Thymus (tissue), 11 donors: ENCODE results near the gene KRTAP10-9. TPM values are rescaled to one million over a fixed set of nuclear protein-coding genes. Genes with fewer than 3 reads are reported as not detected.
"Not testable (repeated sequence)": the region's sequence is repeated elsewhere in the genome, so short reads cannot be mapped to it uniquely, and the experiment has no call there.

ENCODE experiments used
- DNase-seq, 9 donors: peaks; one replicate each; pipeline ENCODE4 v3.0.0-alpha.2; 2013; ENCODE audit warnings: low spot score in 9 of 9, low read depth in 6 of 9, missing footprints in 1 of 9
- H3K27ac ChIP-seq, 2 donors: one replicate each; pipeline ENCODE4 v1.5.1; 2013; ENCODE audit warnings: control low read depth in 1 of 2, low read depth in 1 of 2, low read length in 1 of 2, mild to moderate bottlenecking in 1 of 2, moderate library complexity in 1 of 2
- H3K27me3 ChIP-seq, 2 donors: one replicate each; pipeline ENCODE4 v1.5.1; 2013; ENCODE audit warnings: low read length in 1 of 2; ENCODE audit not compliant: control insufficient read depth in 2 of 2, insufficient read depth in 1 of 2
- H3K36me3 ChIP-seq, 2 donors: one replicate each; pipeline ENCODE4 v1.5.1; 2013; ENCODE audit warnings: low read length in 1 of 2, mild to moderate bottlenecking in 1 of 2, moderate library complexity in 1 of 2; ENCODE audit not compliant: control insufficient read depth in 2 of 2, insufficient read depth in 2 of 2
- H3K4me1 ChIP-seq, 2 donors: one replicate each; pipeline ENCODE4 v1.5.1; 2013; ENCODE audit warnings: low read length in 2 of 2; ENCODE audit not compliant: control insufficient read depth in 2 of 2, insufficient read depth in 2 of 2
- H3K4me3 ChIP-seq, 2 donors: one replicate each; pipeline ENCODE4 v1.5.1; 2013; ENCODE audit warnings: low read length in 2 of 2, control low read depth in 1 of 2, mild to moderate bottlenecking in 1 of 2
- H3K9me3 ChIP-seq, 2 donors: one replicate each; pipeline ENCODE4 v1.5.1; 2013; ENCODE audit warnings: low read length in 1 of 2, mild to moderate bottlenecking in 1 of 2; ENCODE audit not compliant: control insufficient read depth in 2 of 2, insufficient read depth in 1 of 2
- WGBS: extraction: QIAGEN DNeasy Blood & Tissue Kit; methylation state at CpG from one replicate; pipeline ENCODE4 v1.1.7; 2013; 5-methylcytosine and 5-hydroxymethylcytosine counted together
- polyA plus RNA-seq: library from polyadenylated mRNA; stranded (reverse); fragments of 200-250 nt; gene quantifications from one replicate; pipeline ENCODE4 v1.2.3, GENCODE V29; 2013
- total RNA-seq: library from RNA; stranded (reverse); fragments of 120-200 nt; gene quantifications from one replicate; pipeline ENCODE4 v1.2.4, GENCODE V29; 2013
- donor health status: healthy.

Gene KRTAP10-9
- total and polyA plus RNA-seq, 2 donors, result not detected

GRCh38 chr21:44640761-44641160, 13.9 kb downstream of the KRTAP10-9 start:
- Histone ChIP-seq H3K9me3 (peaks cover 0 to 25% of the 10 kb centered on the region in 2 donors), H3K4me3 (no peak overlapping the region), H3K27ac (no peak overlapping the region), H3K27me3 (no peaks in the 10 kb centered on the region), H3K36me3 (no peaks in the 10 kb centered on the region), H3K4me1 (no peaks in the 10 kb centered on the region)
- DNase-seq, result no peak
- 96% methylated on average over 5 of the region's 5 CpGs for WGBS

- H3K4me3 ChIP-seq, result no peak overlapping the region
- H3K9me3 ChIP-seq, result peaks cover 0 to 25% of the 10 kb centered on the region in 2 donors
- WGBS, result 82% methylated on average over 14 of the region's 14 CpGs
- DNase-seq, result no peak
- H3K36me3 ChIP-seq, result no peaks in the 10 kb centered on the region
- no peak overlapping the region for H3K27ac ChIP-seq
- H3K27me3 ChIP-seq, result no peaks in the 10 kb centered on the region
- no peaks in the 10 kb centered on the region for H3K4me1 ChIP-seq
Observed at GRCh38 chr21:44643741-44644310, 16.9 kb downstream of the KRTAP10-9 start.

GRCh38 chr21:44644878-44645277, 18.0 kb downstream of the KRTAP10-9 start:
- H3K4me3 ChIP-seq, result no peak overlapping the region
- no peaks in the 10 kb centered on the region for H3K4me1 ChIP-seq
- H3K27ac ChIP-seq, result no peak overlapping the region
- H3K9me3 ChIP-seq, result peaks cover 0 to 20% of the 10 kb centered on the region in 2 donors
- no peaks in the 10 kb centered on the region for H3K36me3 ChIP-seq
- WGBS, result 49% methylated on average over 2 of the region's 2 CpGs
- no peak for DNase-seq
- no peaks in the 10 kb centered on the region for H3K27me3 ChIP-seq

- not testable (repeated sequence) for H3K27ac ChIP-seq, H3K27me3 ChIP-seq, H3K36me3 ChIP-seq, H3K4me3 ChIP-seq, DNase-seq, H3K4me1 ChIP-seq
- WGBS, result 81% methylated on average over 21 of the region's 21 CpGs
- H3K9me3 ChIP-seq, result peaks cover 0 to 10% of the 10 kb centered on the region in 2 donors
Observed at GRCh38 chr21:44646366-44647221, 19.7 kb downstream of the KRTAP10-9 start, which contains the start of gene KRTAP10-11. TSS of gene KRTAP10-11 (plus strand) at chr21:44646414. CDS start at chr21:44646459, 45 bp downstream.

GRCh38 chr21:44647222-44647552, 20.3 kb downstream of the KRTAP10-9 start:
- WGBS, result 75% methylated on average over 8 of the region's 8 CpGs
- Histone ChIP-seq H3K36me3 (no peaks in the 10 kb centered on the region), H3K4me3 (no peak overlapping the region), H3K4me1 (no peaks in the 10 kb centered on the region), H3K9me3 (peaks cover 0 to 10% of the 10 kb centered on the region in 2 donors), H3K27me3 (no peaks in the 10 kb centered on the region), H3K27ac (no peak overlapping the region)
- DNase-seq, result no peak

- Histone ChIP-seq H3K4me1 (no peaks in the 10 kb centered on the region), H3K36me3 (no peaks in the 10 kb centered on the region), H3K27ac (no peak overlapping the region), H3K9me3 (peaks cover 1 to 9% of the 10 kb centered on the region in 2 donors), H3K27me3 (no peaks in the 10 kb centered on the region), H3K4me3 (no peak overlapping the region)
- no peak for DNase-seq
- 84% methylated on average over 33 of the region's 33 CpGs for WGBS
Observed at GRCh38 chr21:44648557-44649311, 21.8 kb downstream of the KRTAP10-9 start.

- H3K27ac ChIP-seq, result no peak overlapping the region
- H3K27me3 ChIP-seq, result peaks cover 0 to 2% of the 10 kb centered on the region in 2 donors
- no peaks in the 10 kb centered on the region for H3K4me1 ChIP-seq
- 94% methylated on average over 18 of the region's 18 CpGs for WGBS
- H3K9me3 ChIP-seq, result peaks cover 1 to 10% of the 10 kb centered on the region in 2 donors
- H3K36me3 ChIP-seq, result no peaks in the 10 kb centered on the region
- H3K4me3 ChIP-seq, result no peak overlapping the region
- DNase-seq, result no peak
Observed at GRCh38 chr21:44649521-44650100, 22.7 kb downstream of the KRTAP10-9 start.

GRCh38 chr21:44650265-44650972, 23.5 kb downstream of the KRTAP10-9 start:
- Histone ChIP-seq H3K27me3 (peaks cover 0 to 2% of the 10 kb centered on the region in 2 donors), H3K9me3 (peaks cover 1 to 9% of the 10 kb centered on the region in 2 donors), H3K4me3 (no peak overlapping the region), H3K4me1 (no peaks in the 10 kb centered on the region), H3K36me3 (no peaks in the 10 kb centered on the region), H3K27ac (no peak overlapping the region)
- 92% methylated on average over 20 of the region's 20 CpGs for WGBS
- no peak for DNase-seq
